GM04503 (cell line): ENCODE measurements around the gene CHMP5.

Source experiments
- DNase-seq: peaks from one replicate; pipeline ENCODE4 v3.0.0-alpha.2; 2012; ENCODE audit warnings: low read depth

CHMP5 gene

DNA sequence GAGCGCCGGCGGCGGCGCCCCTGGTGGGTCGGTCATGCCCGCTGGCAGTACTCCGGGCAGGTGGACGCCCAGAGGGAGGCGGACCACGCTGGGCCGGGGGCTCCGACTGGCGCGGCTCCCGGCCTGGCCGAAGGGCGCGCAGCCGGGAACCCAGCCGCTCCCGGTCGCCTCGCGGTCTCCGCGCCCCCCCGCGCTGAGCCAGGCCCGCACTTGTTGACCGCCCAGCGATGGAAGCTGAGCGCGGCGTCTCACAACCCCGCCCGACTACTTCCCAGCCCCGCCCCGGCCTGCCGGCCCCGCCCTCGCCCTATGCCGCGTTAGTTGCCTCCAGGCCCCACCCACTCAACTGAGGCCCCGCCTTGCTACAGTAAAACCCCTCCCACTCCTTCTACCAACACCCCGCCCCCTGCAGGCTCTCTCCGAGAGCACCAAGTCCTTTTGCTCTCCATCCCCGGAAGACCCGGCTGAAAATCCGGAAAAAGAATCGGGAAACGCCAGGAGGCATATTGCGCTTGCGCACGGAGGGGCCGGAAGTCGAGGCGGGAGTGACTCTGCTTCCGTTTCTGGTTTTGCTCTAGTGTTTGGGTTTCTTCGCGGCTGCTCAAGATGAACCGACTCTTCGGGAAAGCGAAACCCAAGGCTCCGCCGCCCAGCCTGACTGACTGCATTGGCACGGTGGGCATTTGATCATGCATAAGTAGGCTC lies at the start of gene CHMP5, which contains the start of gene BAG1:
CHMP5 (plus strand) TSS at position 577 of the 705 bp plus-strand sequence; CDS start at position 607, 30 bp downstream.
BAG1 (minus strand) TSS at position 236 of the 705 bp plus-strand sequence.
- peak; percentile 95 for DNase-seq

- DNase-seq: no peak
Measured at GRCh38 chr9:33220681-33221567, 43.9 kb upstream of the CHMP5 start.

- DNase-seq: no peak
Measured at GRCh38 chr9:33221568-33221884, 43.3 kb upstream of the CHMP5 start.

DNA sequence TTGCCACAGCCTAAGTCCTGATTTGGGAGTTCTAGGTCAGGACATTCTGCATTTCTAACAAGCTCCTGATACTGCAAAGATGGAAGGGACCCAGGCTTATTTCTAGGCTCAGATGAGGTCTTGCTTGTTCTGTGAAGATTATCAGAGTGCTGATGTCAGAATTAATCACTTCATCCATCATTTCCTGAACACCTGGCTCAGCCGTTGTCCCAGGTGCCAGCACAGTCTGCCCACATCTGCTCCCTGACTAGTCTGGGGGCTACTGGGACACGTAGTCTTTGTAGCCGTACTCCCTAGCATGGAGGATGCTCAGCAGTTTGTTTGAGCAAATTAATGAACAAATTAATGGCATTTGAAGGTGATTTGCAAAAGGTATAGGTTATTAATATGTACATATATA lies 42.8 kb upstream of the CHMP5 start:
- DNase-seq: no peak

GRCh38 chr9:33223696-33224095 lies 41.2 kb upstream of the CHMP5 start:
- no peak for DNase-seq

DNA sequence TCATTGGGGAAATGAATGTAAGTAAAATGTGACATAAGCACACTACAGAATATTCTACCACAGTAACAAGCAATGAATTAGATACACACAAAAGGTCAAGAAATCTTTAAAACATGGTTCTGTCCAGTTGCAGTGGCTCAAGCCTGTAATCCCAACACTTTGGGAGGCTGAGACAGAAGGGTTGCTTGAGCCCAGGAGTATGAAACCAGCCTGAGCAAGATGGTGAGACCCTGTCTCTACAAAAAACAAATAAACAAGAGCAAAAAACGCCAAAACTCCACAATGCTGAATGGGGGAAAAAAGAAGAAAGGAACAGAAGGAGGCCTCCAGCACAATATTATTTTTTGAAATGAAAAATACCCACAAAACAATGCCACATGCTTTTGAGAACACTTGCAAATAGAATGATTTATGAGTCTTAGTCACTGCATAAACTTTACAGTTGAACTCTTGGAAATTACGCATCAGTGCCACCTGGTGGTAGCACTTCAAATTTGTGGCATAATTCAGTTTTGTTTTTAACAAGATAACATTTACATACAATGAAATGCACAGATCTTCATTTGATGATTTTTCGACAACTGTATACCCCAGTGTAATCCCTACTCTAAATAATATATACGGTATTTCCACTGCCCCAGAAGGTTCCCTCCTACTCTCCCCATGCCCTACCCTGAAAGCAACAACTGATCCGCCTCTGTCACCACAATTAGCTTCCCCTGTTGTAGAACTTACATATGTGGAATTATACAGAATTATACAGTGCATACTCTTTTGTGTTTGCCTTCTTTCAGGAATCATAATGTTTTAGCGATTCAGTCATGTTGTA lies 39.3 kb upstream of the CHMP5 start:
- DNase-seq: no peak

DNA sequence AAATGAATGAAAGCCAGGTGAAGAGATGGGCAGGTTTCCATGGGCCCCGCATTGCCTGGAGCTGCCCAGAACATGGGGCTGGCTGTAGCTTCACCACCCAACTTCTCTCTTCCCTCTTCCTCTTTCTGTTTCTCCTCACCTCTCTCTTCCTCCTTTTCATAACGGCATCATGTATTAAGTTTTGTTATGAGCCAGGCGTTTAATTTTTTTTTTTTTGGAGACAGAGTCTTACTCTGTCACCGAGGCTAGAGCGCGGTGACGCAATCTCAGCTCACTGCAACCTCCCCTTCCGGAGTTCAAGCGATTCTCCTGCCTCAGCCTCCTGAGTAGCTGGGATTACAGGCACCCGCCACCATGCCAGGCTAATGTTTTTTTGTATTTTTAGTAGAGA lies 37.8 kb upstream of the CHMP5 start:
- no peak for DNase-seq

GRCh38 chr9:33227741-33228140 lies 37.1 kb upstream of the CHMP5 start:
- DNase-seq: no peak

DNA sequence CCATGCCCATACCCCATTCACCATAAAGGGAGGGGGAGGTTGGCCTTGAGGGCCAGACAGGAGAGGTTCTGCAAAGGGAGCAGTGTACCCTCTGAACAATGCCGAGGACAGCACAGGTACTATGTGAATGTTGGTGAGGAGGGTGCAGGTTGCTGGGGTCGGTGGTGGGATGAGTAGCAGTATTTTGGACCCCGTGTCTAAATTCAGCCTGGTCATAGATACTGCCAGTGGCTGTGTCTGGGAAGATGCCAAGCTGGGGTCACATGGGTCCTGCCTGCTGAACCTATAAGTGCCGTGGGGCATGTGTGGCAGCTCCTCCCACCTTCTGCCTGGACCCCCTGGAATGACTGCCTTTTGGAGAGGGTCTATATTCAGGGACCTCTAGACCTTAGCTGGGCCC lies 36.2 kb upstream of the CHMP5 start:
- no peak for DNase-seq

DNA sequence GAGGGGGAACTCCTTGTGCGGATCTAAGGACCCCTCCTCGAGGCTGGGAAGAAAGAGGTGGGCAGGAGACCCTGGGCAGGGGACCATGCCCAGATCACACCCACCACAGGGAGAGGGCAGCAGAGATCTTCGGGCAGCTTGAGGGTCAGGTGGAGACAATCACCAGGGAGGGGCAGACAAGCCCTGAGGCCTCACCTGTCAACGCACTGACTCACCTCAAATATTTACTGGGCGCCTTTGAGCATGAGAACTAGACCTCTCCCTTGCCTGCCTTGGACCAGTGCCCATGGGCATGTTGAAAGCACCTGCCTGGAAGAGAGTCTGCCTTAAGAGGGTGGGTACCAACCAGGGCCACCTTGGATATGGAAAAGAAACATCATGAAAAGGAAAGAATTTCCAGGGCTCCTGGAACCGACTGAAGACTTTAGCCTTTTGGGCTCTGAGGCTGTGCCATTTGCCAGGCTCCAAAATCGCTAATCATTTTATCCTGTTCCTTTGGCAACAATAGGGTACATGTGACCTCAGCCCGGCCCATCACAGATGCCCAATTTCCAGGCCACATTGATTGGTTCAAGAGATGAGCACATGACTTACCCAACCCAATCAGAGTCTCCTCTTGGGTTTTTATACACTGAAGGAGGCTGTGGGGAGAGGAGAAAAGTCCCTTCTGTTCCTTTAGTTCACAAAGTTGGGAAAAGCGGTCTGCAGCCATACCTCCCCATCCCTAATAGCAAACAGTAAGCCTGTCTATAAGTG lies 35.3 kb upstream of the CHMP5 start:
- DNase-seq: no peak

- no peak for DNase-seq
Measured at GRCh38 chr9:33230756-33231622, 33.9 kb upstream of the CHMP5 start.

DNA sequence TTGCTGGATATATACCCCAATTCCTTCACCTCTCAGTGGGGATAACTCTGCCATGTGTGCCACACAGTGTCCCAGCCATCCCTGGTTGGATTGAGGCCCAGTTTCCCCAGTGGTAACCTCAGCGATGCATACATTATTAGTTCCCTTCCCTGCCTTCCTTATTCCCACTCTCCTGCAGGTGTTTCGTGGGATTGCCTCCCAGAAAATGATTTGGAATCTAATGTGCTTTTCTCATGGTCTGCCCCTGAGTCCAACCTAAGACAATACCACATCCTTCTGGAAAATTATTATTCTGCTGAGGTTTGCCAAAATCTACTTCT lies 33.3 kb upstream of the CHMP5 start:
- no peak for DNase-seq

DNA sequence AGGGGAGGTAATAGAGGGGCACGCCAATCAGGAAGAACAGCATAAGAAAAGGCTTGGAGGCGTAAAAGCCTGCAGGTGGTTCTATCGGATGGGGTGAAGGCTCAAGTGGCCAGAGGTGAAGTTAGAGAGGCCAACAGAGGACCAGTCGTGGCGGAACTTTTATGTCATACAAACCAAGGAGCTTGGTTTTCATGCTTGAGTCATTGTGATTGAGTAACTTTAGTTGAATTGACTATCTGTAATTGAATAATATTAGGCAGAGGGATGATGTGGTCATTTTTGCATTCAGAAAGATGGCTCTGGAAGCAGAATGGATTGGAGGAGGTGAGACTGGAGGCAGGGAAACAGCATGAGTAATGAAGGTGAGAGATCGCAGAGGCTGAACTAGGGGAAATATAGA lies 32.0 kb upstream of the CHMP5 start:
- no peak for DNase-seq

GRCh38 chr9:33233626-33234342 lies 31.1 kb upstream of the CHMP5 start:
- DNase-seq: peak; percentile 53

GRCh38 chr9:33234511-33235467 lies 30.1 kb upstream of the CHMP5 start:
- no peak for DNase-seq

- no peak for DNase-seq
Measured at GRCh38 chr9:33236571-33236970, 28.3 kb upstream of the CHMP5 start.

- DNase-seq: no peak
Measured at GRCh38 chr9:33239921-33240320, 24.9 kb upstream of the CHMP5 start, which contains the start of gene SPINK4. TSS of gene SPINK4 (plus strand) at chr9:33240167. CDS start at chr9:33240209, 42 bp downstream.

DNA sequence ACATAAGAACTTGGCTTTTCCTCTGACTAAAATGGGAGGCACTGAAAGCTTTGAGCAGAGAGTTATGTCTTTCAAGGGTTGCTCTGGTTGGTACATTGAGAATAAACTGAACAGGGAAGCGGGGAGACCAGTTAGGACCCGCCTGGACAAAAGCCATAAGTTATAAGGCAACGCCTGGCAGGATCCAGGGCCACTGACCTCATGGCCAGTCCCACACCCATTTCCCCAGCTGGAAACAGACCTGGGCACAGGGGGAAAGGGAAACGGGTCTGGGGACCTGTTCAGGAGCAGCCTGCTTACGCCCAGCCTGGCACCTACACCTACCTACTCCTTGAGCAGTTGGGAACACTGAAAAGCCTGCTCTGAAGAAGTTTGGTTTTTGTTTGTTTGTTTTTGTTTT lies 23.6 kb upstream of the CHMP5 start:
- no peak for DNase-seq

DNA sequence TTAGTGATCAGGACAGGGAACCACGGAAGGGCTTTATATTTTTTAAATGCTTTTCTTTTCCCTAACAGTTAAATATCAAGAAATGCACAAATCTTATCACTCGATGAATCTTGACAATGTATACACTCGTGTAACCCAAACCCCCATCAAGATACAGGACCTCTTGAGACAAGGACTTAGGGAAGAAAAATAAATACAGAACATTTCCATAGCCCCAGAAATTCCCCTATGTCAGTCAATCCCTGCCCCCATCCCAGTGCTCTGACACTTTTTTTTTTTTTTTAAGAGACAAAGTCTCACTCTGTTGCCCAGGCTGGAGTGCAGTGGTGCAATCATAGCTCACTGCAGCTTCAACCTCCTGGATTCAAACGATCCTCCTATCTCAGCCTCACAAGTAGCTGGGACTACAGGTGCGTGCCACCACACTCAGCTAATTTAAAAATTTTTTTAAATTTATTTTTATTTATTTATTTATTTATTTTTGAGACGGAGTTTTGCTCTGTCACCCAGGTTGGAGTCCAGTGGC lies 22.2 kb upstream of the CHMP5 start:
- DNase-seq: no peak
